GM10248 (cell line): Measurements from ENCODE around the gene FOXC2.

Source experiments
- CTCF ChIA-PET: fragments of 300-600 bp; sonication (Branson Sonifier 250); formaldehyde crosslinking; extraction: SDS; loops from one replicate; lab custom pipeline; 2021; ENCODE audit warnings: antibody characterized with exemption; lab: Yijun Ruan, JAX
- POLR2A ChIA-PET: fragments of 350-650 bp; sonication (Branson Sonifier 250); formaldehyde crosslinking; extraction: SDS; loops from one replicate; lab custom pipeline; 2020; ENCODE audit warnings: antibody characterized with exemption; lab: Yijun Ruan, JAX
- DNase-seq: peaks from one replicate; pipeline ENCODE4 v3.0.0; 2012; ENCODE audit errors: extremely low spot score
- CTCF ChIP-seq: IDR thresholded peaks from 2 replicates; pipeline ENCODE4 v1.5.1; 2012; ENCODE audit warnings: mild to moderate bottlenecking, low read depth; ENCODE audit errors: extremely low read depth, missing control alignments, control extremely low read depth

The FOXC2 gene

GRCh38 chr16:86597880-86598606 lies 31.4 kb downstream of the FOXC2 start:
- POLR2A ChIA-PET: no interaction called here
- CTCF ChIA-PET: no interaction called here
- no peak for TF ChIP-seq CTCF
- no peak for DNase-seq

GRCh38 chr16:86598607-86599565 lies 32.3 kb downstream of the FOXC2 start:
- no peak for DNase-seq
- ChIA-PET CTCF (no interaction called here), POLR2A (no interaction called here)
- no peak for TF ChIP-seq CTCF

GRCh38 chr16:86601356-86601755 lies 34.7 kb downstream of the FOXC2 start:
- ChIA-PET POLR2A (no interaction called here), CTCF (no interaction called here)
- no peak for DNase-seq
- no peak for TF ChIP-seq CTCF

GRCh38 chr16:86602521-86602920 lies 35.9 kb downstream of the FOXC2 start:
- DNase-seq: no peak
- ChIA-PET CTCF (no interaction called here), POLR2A (no interaction called here)
- TF ChIP-seq CTCF: no peak

- no peak for TF ChIP-seq CTCF
Measured at GRCh38 chr16:86604436-86605193, 38.0 kb downstream of the FOXC2 start.

GRCh38 chr16:86605950-86606349 lies 39.3 kb downstream of the FOXC2 start:
- ChIA-PET POLR2A (no interaction called here), CTCF (no interaction called here)
- no peak for DNase-seq
- no peak for TF ChIP-seq CTCF

More at GRCh38 chr16:86604436-86605193, 38.0 kb downstream of the FOXC2 start:
- ChIA-PET POLR2A (no interaction called here), CTCF (no interaction called here)
- peak; percentile 69 for DNase-seq
